Psoas muscle (tissue), 8 donors: ENCODE data around the gene SLC22A23. TPM values are rescaled to one million over a fixed set of nuclear protein-coding genes. Genes with fewer than 3 reads are reported as not detected.
A peak's percentile ranks its signal among the peaks of the same experiment; 100 is the strongest.

Experiments used
- ATAC-seq, 4 donors: fragments of 200-7000 bp; cut with Tn5 transposase; one replicate each; pipeline ENCODE4 v1.9.1; 2020; ENCODE audit warnings: moderate library complexity in 3 of 4, mild to moderate bottlenecking in 2 of 4
- DNase-seq, 2 donors: peaks; one replicate each; pipeline ENCODE4 v3.0.0-alpha.2; 2020
- H3K27ac ChIP-seq: fragments of 200-600 bp; one replicate; pipeline ENCODE4 v1.8.0; 2022
- H3K27me3 ChIP-seq, 3 donors: fragments of 200-600 bp in 1 of 3; one replicate each; pipeline versions ENCODE4 v1.6.1 to v1.8.0; 2013 to 2022; ENCODE audit warnings: low read length in 2 of 3, mild to moderate bottlenecking in 2 of 3, moderate library complexity in 1 of 3; ENCODE audit not compliant: insufficient read depth in 3 of 3
- H3K36me3 ChIP-seq, 2 donors: fragments of 200-600 bp in 1 of 2; one replicate each; pipeline versions ENCODE4 v1.6.1 to v1.8.0; 2013 to 2022; ENCODE audit warnings: low read depth in 1 of 2, mild to moderate bottlenecking in 1 of 2, moderate library complexity in 1 of 2; ENCODE audit not compliant: insufficient read depth in 1 of 2
- H3K4me1 ChIP-seq: fragments of 200-600 bp; one replicate; pipeline ENCODE4 v1.8.0; 2022
- H3K4me3 ChIP-seq: fragments of 200-600 bp; one replicate; pipeline ENCODE4 v1.8.0; 2022; ENCODE audit warnings: mild to moderate bottlenecking
- H3K9me3 ChIP-seq: fragments of 200-600 bp; one replicate; pipeline ENCODE4 v1.8.0; 2022
- CTCF ChIP-seq: fragments of 200-600 bp; IDR thresholded peaks from one replicate; pipeline ENCODE4 v1.8.0; 2022; ENCODE audit warnings: antibody characterized with exemption
- WGBS, 3 donors: extraction: QIAGEN DNeasy Blood & Tissue Kit; methylation state at CpG; one replicate each; pipeline versions ENCODE4 v1.1.6 to v1.1.7; 2013; 5-methylcytosine and 5-hydroxymethylcytosine counted together
- intact Hi-C, 2 donors: fragments of 100-400 bp; cut with DNase I; formaldehyde crosslinking; loops; one replicate each; pipeline versions ENCODE4 v1.11.0 to v1.14.2; 2022
- polyA plus RNA-seq, 3 donors: library from polyadenylated mRNA; stranded (reverse); fragments of 200-250 nt; gene quantifications; one replicate each; pipeline ENCODE4 v1.2.3, GENCODE V29; 2013
- total RNA-seq, 4 donors: library from RNA; stranded (reverse); fragmentation: NEBNext Ultra II Directional in 2 of 4; extraction: Animal tissue kit (Norgen Biotek cat#: 25700) in 2 of 4; gene quantifications; one replicate each; pipeline versions ENCODE4 v1.2.1 to v1.2.4, GENCODE V29; 2021 to 2023
- donor health status: healthy with polysubstance abuse.
- donor health status: DM: no; HTN: no; CAD: no; lungs with moderate emphysema.
- donor health status: Bipolar disorder and iron deficiency.
- donor health status: healthy.
- donor health status: DM: yes; HTN: yes; CAD: no.
- donor health status: DM: no; HTN: no; CAD: no.
- donor health status: DM: no; HTN: no; CAD: no.
- donor health status: DM: yes; HTN: yes; CAD: no.

Gene SLC22A23
- total and polyA plus RNA-seq, 7 donors, result 4.6 to 13.7 (median 8.7) TPM

- Histone ChIP-seq H3K4me1 (no peaks in the 10 kb centered on the region), H3K36me3 (no peaks in the 10 kb centered on the region), H3K4me3 (no peak overlapping the region), H3K9me3 (no peaks in the 10 kb centered on the region), H3K27me3 (no peaks in the 10 kb centered on the region), H3K27ac (no peak overlapping the region)
- ATAC-seq (peak in 1 of 4 donors; percentile 23), DNase-seq (no peak)
- WGBS, 3 donors, result 77 to 88% (median 82%) methylated on average over 18 of the region's 18 CpGs
- intact Hi-C loops, result no loop called here
- no peak for TF ChIP-seq CTCF
These were observed 12.4 kb downstream of the SLC22A23 start for GRCh38 chr6:3444276-3445088.

GRCh38 chr6:3443221-3443515, 13.7 kb downstream of the SLC22A23 start:
- Histone ChIP-seq H3K27me3 (no peaks in the 10 kb centered on the region), H3K27ac (no peak overlapping the region), H3K4me3 (no peak overlapping the region), H3K9me3 (no peaks in the 10 kb centered on the region), H3K36me3 (no peaks in the 10 kb centered on the region), H3K4me1 (peaks cover 8% of the 10 kb centered on the region)
- intact Hi-C loops, result no loop called here
- DNase-seq (no peak), ATAC-seq (no peak)
- TF ChIP-seq CTCF, result no peak
- 24 to 44% (median 33%) methylated on average over 3 of the region's 3 CpGs for WGBS, 3 donors

DNA sequence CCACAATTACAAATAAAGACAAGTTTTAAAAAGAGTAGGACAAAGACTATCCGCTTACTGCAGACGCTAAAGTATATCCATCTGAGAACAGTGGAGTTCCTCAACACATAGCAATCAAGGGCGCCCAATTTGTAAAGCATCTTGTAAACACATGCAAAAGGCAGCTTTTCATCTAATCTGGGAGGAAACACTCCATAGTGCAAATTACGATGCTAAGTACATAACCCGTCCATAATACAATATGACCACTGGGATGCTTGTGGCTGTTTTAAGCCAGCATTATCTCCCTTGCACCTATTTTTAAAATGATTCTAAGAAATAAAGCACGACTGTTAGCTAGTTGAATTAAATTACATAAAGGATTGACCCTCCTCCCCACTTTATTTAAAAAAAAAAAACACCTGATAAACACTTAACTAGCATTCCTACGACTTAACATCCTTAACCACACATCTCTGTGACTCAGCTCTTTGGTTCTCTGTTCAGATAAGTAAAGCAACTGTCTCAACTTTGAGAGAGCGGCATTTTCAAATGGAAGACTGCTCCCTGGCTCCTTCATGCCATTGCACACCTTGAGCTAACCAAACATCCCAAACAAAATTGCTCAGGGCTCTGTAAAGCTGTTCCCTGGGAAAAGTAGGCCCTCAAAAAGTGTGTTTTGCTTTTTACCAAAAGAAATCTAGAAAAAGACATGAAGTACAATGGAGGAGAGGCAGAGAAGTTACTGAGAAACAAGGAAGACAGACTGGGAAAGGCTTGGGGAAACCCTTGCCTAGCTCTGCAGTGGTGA, 14.2 kb downstream of the SLC22A23 start:
- Histone ChIP-seq H3K9me3 (no peaks in the 10 kb centered on the region), H3K27ac (no peak overlapping the region), H3K4me3 (no peak overlapping the region), H3K4me1 (peaks cover 13% of the 10 kb centered on the region), H3K36me3 (no peaks in the 10 kb centered on the region), H3K27me3 (no peaks in the 10 kb centered on the region)
- no peak for TF ChIP-seq CTCF
- 88 to 94% (median 88%) methylated on average over 8 of the region's 8 CpGs for WGBS, 3 donors
- DNase-seq, result no peak
- intact Hi-C loops, result no loop called here
- ATAC-seq, result no peak

DNA sequence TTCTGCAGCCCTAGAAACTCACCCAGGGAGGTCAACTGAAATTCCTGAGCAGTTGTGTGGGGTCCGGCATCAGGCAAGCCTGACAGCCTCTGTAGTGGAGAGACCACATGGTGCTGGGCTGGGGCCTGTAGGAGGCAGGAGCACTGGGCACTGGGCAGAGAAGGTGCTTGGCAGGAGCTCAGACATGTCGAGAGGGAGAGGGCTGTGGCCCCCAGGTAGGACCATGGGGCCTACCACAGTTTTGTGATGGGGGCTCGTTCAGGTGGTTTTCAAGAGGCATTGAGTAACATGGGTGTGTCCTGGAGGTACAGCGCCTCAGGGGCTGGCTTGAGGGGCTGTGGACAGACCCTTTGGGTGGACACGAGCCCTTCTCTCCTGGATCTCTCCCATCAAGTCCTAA, 15.9 kb downstream of the SLC22A23 start:
- ATAC-seq, result no peak
- DNase-seq, result no peak
- WGBS, 3 donors, result 97 to 100% (median 100%) methylated on average over 5 of the region's 5 CpGs
- Histone ChIP-seq H3K27ac (no peak overlapping the region), H3K4me1 (peaks cover 13% of the 10 kb centered on the region), H3K27me3 (no peaks in the 10 kb centered on the region), H3K4me3 (no peak overlapping the region), H3K36me3 (no peaks in the 10 kb centered on the region), H3K9me3 (no peaks in the 10 kb centered on the region)
- intact Hi-C loops, result no loop called here
- no peak for TF ChIP-seq CTCF
